Measurements from ENCODE around the gene GPX4.

DNA sequence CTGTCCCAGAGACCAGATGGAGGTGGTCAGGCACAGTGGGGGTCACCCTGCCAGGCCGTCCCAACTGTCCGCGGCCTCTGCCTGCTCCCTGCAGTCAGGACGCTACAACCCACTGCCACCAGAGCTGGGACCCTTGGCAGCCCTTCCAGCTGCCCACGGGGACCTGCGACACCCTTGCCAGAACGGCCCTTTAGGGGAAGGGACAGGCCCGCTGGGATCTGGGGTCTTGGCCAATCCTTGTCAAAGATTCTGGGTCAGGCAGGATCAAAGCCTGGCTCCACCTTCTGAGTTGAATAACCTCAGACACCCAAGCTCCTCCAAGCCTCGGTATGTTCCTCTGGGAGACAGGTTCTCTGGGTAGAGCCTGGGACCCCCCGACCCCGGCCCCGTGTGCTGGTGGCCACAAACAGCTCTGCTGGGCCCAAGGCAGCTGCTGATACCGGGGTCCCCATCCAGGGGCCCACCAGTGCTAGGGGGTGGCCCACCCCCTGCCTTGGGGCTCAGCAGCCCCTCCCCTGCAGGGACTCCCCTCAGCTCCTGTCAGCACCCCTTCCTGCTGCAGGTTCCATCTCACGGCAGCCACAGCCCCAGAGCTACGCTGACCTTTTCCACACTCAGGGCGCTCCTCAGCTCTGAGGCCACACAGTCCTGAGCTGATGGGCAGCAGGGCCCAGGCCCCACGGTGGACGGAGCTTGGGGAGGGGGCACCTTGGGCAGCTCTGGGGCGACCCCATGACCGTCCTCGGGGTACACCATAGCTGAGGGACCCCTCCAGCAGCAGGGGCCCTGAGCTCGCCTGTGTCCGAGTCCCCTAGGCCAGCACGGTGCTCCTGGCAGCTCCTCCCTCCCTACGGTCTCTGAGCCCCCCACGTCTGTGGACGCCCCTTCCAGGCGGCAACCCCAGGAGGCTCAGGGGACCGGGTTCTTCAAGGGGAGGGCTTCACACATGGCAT, 51.8 kb downstream of the GPX4 start:
- TF ChIP-seq, protein P1, sequence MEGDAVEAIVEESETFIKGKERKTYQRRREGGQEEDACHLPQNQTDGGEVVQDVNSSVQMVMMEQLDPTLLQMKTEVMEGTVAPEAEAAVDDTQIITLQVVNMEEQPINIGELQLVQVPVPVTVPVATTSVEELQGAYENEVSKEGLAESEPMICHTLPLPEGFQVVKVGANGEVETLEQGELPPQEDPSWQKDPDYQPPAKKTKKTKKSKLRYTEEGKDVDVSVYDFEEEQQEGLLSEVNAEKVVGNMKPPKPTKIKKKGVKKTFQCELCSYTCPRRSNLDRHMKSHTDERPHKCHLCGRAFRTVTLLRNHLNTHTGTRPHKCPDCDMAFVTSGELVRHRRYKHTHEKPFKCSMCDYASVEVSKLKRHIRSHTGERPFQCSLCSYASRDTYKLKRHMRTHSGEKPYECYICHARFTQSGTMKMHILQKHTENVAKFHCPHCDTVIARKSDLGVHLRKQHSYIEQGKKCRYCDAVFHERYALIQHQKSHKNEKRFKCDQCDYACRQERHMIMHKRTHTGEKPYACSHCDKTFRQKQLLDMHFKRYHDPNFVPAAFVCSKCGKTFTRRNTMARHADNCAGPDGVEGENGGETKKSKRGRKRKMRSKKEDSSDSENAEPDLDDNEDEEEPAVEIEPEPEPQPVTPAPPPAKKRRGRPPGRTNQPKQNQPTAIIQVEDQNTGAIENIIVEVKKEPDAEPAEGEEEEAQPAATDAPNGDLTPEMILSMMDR (IDR thresholded peaks at IDR 0.05 in 8 of 11, conservative IDR thresholded peaks at IDR 0.05 in 3 of 11) = peak in 2 of 11 experiments; percentile 0 to 8
- TF ChIP-seq POLR2A (IDR thresholded peaks at IDR 0.05) (no peak), POLR2AphosphoS5 (IDR thresholded peaks at IDR 0.05) (no peak)

Measured in spleen (tissue), 7 donors.